NCI-H146 treated with DMSO at 0.1 percent for 48 hours (cell line): Measurements from ENCODE around the gene MED4.

Experiments used
- DNase-seq: peaks from one replicate; lab custom pipeline; 2025; ENCODE audit not compliant: unreplicated experiment; lab: John Stamatoyannopoulos, UW

The MED4 gene

DNA sequence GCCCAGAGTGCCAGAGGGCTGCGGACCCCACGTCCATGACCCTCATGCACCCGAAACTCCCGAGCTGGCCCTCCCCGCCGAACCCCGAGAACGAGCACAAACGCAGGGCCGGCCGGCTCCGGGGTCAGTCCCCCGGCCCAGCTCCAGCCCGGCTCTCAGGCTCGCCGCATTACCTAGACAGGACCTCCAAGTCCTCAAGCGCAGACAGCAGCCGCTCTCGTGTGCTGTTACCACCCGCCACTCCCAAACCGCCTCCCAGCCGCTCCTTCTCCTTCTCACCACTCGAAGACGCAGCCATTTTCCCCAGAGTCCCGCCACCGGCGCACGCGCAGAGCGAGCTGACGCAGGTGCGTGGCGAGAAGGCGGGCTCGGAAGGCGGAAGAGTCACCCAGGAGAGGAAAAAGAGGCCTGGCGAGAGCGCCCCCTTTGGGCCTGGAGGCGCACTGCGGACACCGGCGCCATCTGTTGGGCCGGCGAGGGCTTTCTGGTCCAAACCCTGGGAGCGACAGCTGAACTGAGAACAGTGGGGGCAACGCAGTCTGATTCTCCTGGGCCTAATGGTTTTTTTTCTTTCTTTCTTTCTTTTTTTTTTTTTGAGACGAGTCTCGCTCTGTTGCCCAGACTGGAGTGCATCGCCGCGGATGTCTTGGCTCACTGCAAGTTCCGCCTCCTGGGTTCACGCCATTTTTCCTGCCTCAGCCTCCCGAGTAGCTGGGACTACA is at the start of gene MED4:
Gene MED4 (minus strand): TSS at position 324 of the 722 bp plus-strand sequence. CDS start 26 bp downstream, at position 298.
- DNase-seq = peak; percentile 73

DNA sequence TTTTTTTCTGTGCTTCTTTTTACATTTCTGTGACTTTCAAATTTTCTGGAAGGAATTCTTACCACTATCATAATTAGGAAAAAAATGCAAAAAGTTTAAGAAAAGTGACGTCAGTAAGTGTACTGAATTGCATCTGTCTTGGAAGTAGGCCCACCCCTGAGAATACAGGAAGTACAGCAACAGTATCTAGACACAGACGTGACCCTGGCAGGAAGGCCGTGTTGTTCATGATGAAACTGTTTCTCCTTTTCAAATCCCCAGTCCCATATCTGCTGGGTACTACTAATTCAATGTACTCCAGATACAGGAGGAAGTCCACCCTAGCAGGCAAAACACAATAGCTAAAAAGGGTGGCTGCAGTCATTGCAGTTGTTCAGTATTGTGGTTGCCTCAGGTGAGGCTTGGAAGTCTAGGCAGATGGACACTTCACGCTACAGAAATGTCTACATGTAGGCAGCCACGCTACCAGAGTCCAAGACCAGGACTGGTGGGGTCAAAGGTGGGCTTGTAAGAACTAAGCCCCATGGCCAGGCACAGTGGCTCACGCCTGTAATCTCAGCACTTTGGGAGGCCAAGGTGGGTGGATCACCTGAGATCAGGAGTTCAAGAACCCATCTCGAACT is 49.6 kb upstream of the MED4 start:
- DNase-seq = no peak

GRCh38 chr13:48142436-48142835 is 47.5 kb upstream of the MED4 start:
- DNase-seq = no peak

- no peak for DNase-seq
Observed at GRCh38 chr13:48138270-48138669, 43.4 kb upstream of the MED4 start.

- DNase-seq = no peak
Observed at GRCh38 chr13:48132961-48133360, 38.1 kb upstream of the MED4 start.

DNA sequence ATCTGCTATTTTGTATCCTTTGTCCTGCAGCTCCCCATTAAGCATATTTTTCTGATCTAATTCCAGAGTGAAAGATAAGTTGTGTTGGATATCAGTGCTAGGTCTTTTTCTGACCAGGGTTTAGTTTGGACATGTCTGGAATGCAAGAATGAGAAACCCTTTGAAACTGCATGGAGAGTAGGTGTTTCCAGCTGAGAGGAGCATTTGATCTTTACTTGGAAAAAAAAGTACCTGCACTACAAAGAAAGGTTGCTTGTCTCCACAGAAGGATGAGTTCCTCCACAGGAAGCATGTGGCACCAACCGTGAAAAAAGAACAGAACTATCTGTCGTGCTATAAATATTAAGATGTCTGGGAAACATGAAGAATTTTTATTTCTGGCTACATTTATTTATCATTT is 36.6 kb upstream of the MED4 start:
- DNase-seq = no peak

GRCh38 chr13:48126944-48127830 is 32.3 kb upstream of the MED4 start:
- peak; percentile 55 for DNase-seq

DNA sequence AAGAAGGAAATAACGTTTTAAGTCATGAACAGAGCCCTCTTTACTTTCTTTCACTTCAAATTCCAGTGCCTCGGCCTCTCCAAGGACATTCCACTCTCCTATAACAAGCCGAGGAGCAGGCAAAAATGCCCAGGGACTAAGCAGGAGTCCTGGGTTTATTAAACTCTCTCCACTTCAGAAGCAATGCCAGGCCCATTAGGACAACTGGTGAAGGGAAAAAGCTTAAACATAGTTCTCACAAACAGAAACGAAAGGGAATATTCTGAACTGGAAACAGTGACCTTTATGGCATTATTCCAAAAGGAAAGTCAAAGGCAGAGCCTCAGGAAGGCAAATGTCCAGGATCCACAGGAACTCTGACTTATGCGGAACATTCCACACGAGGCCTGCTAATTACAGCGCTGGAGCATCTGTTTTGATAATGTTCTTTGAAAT is 30.9 kb upstream of the MED4 start:
- no peak for DNase-seq

- DNase-seq = no peak
Observed at GRCh38 chr13:48123812-48124211, 28.9 kb upstream of the MED4 start.

DNA sequence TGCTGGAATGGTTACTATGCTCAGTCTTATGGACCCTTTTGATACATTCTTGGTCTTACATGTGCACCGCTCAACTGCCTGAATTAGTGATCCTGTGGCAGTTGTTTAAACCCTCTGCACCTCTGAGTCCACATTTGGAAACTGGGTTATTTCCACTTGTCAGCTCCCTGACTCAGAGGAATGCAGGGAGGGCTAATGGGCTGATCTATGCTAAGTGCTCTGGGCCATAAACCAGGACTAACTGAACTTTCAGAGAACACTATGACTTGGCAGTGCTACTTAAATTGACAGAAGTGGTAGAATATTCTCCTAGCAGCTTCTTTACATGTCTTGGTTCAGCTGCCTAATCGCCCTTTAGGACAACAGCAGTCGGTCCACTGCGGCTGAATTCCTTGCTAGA is 26.8 kb upstream of the MED4 start:
- DNase-seq = no peak

DNA sequence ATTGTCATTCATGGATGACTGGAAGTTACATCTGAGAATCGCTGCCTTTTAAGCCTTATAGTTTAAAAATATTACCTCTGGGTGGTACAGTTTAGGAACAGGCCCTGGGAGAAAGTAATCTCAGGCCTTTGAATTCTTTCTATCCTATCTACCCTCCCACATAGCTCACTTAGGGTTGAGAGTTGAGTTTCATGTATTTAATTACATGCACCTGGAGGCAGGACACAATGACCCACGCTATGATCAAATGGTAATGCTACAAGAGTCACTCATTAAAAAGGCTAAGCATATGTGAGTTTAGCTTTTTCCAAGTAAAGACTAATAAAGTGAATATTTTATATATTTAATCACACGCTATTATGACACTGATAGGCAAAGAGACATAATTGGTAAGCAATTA is 25.3 kb upstream of the MED4 start:
- DNase-seq = no peak

DNA sequence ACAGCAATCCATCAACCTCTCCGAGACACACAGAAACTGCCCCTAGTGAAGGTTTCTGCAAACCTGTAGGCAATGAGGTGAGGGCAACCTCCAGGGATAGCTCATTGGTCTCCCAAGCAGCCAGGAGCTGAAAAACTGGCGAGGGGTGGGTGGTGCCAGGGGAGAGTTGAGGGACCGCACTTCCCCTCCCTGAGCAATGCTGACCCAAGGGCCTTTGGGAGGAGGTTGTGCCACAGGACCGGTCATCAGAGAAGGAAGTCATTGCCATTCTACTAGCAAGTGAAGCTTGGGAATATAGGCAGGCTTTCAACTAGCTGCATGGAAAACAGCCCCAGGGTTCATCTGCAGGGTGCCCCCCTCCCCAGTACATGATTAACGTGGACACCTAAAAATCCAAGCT is 23.1 kb upstream of the MED4 start:
- no peak for DNase-seq

DNA sequence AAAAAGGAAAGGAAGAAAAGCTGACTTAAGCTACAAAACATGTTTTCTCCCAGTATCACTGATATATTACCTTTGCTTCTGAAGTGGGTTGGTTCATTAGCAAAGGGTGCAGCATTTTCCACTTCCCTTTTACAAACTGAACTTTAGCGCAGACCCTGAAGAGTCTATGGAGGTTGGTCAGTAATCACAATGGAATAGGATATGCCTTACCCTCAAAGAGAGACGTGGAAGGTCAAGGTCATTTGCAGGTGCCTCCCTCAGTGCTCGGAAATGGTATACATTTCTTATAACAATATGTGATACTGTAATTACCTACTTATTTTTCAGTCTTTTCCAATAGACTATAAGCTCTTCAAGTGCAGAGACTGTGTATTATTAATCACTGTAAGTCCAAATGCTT is 21.9 kb upstream of the MED4 start:
- no peak for DNase-seq

- DNase-seq = no peak
Observed at GRCh38 chr13:48113756-48114130, 18.8 kb upstream of the MED4 start.

DNA sequence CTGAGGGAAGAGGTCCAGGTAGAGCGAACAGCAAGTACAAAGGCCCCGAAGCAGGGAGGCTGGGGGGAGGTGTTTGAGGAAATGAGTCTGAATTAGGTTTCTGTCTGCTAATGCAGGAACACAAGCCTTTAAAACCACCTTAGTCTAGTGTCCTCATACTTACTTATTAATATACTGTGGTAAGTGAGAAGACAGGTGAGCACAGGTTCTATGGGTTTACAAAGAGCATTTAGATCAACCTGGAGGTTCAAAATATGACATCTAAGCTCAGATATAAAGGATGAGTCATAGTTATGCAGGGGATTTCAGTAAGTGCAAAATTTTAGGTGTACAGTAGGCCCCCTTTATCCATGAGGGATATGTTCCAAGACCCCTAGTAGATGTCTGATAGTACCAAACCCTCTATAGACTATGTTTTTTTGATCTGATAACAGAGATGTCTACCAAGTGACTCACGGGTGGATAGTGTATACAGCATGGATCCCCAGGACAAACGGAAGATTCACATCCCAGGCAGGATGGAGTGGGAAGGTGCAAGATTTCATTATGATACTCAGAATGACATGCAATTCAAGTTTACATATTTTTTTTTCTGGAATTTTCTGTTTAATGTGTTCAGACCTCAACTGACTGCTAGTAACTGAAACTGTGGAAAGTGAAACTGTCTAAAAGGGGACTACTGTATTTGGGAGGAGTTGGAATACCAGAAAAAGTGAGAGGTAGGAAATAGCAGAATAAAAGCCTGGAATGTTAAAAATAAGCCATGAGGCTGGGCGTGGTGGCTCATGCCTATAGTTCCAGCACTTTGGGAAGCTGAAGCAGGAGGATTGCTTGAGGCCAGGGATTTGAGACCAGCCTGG is 18.2 kb upstream of the MED4 start:
- DNase-seq = no peak

GRCh38 chr13:48110931-48111721 is 16.2 kb upstream of the MED4 start:
- DNase-seq = no peak

DNA sequence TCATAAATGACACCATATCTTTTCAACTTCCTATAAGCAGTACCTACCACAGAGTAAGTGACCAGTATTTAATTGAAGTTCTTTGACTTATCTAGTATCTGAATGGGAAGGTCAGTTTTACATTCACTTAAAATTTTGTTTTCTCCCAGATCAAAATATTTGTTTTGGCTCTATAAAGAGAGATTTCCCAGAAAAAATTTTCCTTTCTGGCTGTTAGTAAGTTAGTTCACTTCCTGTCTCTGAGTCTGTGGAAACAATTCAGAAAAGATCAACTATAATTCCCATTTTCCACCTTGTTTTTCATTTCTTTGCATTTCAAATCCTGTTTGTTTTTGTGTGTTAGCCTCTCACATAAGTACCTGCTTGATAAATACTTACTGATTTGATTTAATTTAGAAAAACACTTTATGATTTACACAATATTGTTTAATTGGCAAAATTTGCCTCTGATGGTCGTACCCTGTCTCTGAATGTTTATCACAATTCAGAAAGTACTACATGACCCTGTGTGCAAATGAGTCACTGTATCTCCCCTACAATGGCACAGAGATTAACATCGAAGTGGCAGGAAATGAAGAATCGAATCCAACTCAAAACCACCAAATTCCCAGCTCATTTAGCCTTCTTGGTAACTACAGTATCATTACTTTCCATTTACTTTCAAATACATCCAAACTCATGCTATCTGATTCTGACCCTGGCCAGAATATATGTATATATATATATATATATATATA is 15.4 kb upstream of the MED4 start:
- no peak for DNase-seq

GRCh38 chr13:48108106-48108505 is 13.2 kb upstream of the MED4 start:
- no peak for DNase-seq

- no peak for DNase-seq
Observed at GRCh38 chr13:48097793-48098192, 2.9 kb upstream of the MED4 start.
